Retinal pigment epithelial cell (primary cell): ENCODE measurements around the gene LHFPL2.

Experiments used
- DNase-seq: peaks from one replicate; pipeline ENCODE4 v3.0.0-alpha.2; 2010; ENCODE audit warnings: low read depth
- H3K4me3 ChIP-seq: 2 replicates; pipeline ENCODE4 v1.5.1; 2011; ENCODE audit warnings: mild to moderate bottlenecking, low read length, control low read depth, moderate library complexity
- TF ChIP-seq, protein P1 (sequence below): conservative IDR thresholded peaks from 2 replicates; pipeline ENCODE4 v1.5.1; 2011; ENCODE audit warnings: low read depth, low read length, control low read depth, inconsistent platforms

The LHFPL2 gene

DNA sequence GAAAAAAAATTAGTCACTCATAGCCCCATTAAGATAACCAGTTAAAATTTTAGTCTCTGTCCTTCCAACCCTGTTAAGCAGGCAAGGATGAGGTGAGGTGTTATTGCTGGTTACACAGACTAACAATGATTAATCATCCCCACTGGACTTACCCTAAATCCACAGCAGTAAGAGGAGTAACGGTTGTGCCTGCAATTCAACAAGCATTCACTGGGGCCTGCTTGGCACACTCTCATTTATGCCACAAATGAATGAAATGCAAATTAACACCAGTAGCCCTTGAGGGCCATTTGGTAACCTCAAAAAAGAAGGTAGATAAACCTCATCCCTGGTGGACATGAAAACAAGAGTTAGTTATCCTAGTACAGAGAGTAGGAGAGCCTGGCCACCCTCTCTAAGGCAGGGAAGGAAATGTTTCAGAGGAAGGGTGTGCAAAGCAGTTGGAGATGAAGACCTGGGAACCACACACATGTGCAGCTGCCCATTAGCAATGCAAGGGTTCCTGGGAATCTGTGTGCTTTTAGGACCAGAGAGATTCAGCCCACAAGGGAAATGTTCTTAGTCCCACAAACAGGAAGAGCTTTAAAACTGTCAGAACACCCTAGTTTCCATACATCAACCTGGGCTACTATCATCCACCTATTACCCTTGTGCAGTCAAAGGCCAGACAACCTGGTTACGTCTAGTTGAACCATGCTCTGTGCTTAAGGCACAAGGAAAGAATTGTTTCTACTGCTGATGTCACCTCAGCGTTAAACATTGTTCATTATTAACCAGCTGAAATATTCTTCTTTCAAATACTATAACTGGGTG lies 7.7 kb downstream of the LHFPL2 start:
- no peak for DNase-seq
- TF ChIP-seq, protein P1, sequence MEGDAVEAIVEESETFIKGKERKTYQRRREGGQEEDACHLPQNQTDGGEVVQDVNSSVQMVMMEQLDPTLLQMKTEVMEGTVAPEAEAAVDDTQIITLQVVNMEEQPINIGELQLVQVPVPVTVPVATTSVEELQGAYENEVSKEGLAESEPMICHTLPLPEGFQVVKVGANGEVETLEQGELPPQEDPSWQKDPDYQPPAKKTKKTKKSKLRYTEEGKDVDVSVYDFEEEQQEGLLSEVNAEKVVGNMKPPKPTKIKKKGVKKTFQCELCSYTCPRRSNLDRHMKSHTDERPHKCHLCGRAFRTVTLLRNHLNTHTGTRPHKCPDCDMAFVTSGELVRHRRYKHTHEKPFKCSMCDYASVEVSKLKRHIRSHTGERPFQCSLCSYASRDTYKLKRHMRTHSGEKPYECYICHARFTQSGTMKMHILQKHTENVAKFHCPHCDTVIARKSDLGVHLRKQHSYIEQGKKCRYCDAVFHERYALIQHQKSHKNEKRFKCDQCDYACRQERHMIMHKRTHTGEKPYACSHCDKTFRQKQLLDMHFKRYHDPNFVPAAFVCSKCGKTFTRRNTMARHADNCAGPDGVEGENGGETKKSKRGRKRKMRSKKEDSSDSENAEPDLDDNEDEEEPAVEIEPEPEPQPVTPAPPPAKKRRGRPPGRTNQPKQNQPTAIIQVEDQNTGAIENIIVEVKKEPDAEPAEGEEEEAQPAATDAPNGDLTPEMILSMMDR, result no peak
- no peak overlapping the region for H3K4me3 ChIP-seq

DNA sequence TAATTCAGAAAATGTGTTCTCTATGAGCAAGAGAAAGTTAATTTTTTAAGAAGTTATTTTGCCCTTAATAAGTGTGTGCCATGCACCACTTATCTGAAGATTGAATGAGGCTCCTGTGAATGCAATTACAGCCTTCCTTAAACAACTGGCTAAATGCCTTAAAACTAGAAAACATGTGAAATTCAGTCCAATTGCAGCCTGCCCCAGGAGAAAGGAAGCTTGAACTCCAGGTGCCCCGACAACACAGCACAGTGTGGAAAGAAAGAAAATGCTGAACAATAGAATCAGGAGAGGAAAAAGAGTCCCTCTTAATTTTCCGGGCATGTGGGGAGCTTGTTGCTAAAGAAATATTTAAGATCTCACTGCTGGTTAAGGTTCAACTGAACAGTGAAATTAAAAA lies 8.8 kb downstream of the LHFPL2 start:
- DNase-seq, result no peak
- TF ChIP-seq, protein P1, result no peak
- no peak overlapping the region for H3K4me3 ChIP-seq

DNA sequence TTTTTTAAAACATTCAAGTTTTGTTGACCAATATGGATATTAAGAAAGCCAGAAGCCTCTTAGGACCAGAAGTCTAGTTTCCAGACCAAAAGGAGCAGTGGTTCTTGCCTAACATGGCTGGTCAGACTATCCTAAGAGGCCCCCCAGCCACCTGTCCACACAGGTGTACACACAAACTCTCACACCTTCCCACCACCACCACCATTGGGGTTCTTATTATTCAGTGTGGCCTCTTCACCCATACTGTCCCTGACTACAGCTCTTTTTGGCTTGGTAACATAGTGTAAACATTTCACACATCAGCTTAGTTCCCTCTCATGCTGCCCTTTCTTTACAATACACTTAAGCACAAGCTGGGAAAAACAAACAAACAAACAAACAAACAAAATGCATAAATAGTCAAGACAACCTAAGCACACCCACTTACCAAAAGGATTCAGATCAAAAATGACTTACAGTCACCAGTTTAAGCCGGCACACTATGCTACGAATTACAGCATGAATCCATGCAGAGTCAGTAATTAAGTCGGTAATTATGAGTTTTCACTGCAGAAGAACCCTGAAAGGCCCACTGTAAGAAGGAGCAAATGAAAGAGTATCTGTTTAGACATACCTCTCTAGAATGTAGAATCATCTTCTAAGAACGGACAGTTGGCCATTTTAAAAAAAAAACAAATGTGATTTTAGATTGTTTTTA lies 9.5 kb downstream of the LHFPL2 start:
- TF ChIP-seq, protein P1, result no peak
- DNase-seq, result peak; percentile 71
- H3K4me3 ChIP-seq, result no peak overlapping the region

DNA sequence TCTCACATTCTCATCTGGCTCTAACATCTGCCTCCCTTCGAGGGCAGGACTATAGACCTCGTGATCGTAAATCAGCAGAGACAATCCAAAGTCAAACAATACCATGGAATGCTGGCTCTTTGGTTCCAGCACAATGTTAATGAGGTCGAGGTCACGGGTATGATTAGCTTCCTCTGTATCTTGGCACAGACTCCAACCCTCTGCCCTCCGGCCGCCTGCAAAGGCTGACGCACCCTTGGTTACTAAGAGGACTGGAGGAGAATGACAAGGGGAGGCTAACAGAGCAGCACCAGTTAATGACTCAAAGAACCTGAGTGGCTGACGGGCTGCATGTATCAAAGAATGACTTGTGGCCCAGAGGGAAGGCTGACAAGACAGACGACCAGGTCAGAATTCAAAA lies 10.1 kb downstream of the LHFPL2 start:
- TF ChIP-seq, protein P1, result no peak
- peak; percentile 99 for DNase-seq
- H3K4me3 ChIP-seq, result no peak overlapping the region

DNA sequence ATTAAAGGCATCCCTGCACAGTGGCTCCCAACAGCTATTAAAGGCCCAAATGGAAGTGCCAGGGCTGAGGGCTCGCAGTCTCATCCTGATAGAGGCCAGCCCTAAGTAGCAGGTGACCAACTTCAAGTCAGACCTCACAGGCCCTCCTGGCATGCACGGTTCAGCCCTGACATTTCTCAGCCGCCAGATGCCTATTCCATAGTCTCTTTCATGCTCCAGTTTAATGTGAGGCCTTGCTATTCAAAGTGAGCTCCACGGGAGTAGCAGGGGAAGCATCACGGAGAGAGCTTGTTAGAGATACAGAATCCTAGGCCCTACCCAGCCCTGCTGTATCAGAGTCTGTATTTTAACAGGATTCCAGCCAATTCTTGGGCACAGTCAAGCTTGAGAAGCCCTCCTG lies 11.1 kb downstream of the LHFPL2 start:
- DNase-seq, result no peak
- TF ChIP-seq, protein P1, result no peak
- no peak overlapping the region for H3K4me3 ChIP-seq

DNA sequence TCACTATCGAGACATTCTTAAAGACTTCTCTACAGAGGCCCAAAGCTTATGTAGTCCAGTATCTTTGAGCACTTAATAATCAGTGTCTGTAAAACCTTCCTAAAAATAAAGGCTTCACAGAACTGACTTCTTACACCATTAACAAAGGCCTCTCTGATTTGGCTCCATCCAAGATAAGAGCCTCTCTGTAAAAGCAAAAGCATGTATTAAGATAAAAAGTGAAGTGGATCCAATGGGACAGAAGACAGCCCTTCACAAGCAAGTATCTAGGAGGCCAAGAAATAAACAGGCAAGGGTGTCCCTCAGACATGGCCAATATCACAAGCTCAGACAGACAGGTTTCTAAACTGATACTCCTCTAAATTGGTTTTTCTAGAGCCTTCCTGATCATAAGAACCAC lies 11.9 kb downstream of the LHFPL2 start:
- TF ChIP-seq, protein P1, result no peak
- H3K4me3 ChIP-seq, result no peak overlapping the region
- DNase-seq, result no peak

DNA sequence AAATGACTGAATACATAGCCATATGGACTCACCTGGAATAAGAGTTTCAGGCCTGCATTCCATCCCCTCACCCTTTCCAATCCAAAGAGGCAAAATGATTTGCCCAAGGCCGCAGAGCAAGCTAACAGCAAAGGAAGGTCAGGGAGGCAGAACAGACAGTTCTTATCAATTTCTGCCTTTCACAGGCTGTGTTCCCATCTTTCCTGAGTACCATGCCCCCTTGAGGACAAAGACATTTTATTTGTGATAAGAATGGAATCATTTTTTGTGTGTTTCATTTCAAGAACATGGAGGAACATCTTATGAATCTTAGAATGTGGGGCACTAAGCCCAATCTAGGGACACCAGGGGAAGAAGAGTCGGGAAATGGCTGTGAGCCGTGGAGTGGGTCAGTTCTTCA lies 13.9 kb downstream of the LHFPL2 start:
- DNase-seq, result no peak
- TF ChIP-seq, protein P1, result peak; percentile 33
- no peak overlapping the region for H3K4me3 ChIP-seq
